MM.1S (cell line): ENCODE data around the gene MAST3.

Experiments used
- CTCF ChIP-seq: fragments of 300-600 bp; sonication (generic); IDR thresholded peaks from 2 replicates; pipeline ENCODE4 v1.5.1; 2016; ENCODE audit warnings: antibody characterized with exemption, low read length, mixed read lengths
- EZH2 ChIP-seq: fragments of 300-600 bp; sonication (generic); optimal IDR thresholded peaks from 2 replicates; pipeline ENCODE3; 2017; ENCODE audit warnings: low read depth, mild to moderate bottlenecking, antibody characterized with exemption, low read length, mixed read lengths
- EZH2phosphoT487 ChIP-seq: fragments of 300-600 bp; sonication (generic); IDR thresholded peaks from 2 replicates; pipeline ENCODE4 v1.6.1; 2018; ENCODE audit warnings: antibody characterized with exemption, low read length

GRCh38 chr19:18158467-18158866 lies 60.9 kb downstream of the MAST3 start:
- TF ChIP-seq CTCF (no peak), EZH2 (no peak), EZH2phosphoT487 (no peak)
